GM18858 (cell line): Measurements from ENCODE around the gene SIPA1.

Experiments used
- ATAC-seq: cut with Tn5 transposase; IDR thresholded peaks from one replicate; pipeline ENCODE4 v1.9.1; 2021; ENCODE audit not compliant: unreplicated experiment

SIPA1 gene

GRCh38 chr11:65641297-65642013, 3.6 kb downstream of the SIPA1 start:
- no peak for ATAC-seq

GRCh38 chr11:65642014-65642671, 4.2 kb downstream of the SIPA1 start:
- ATAC-seq = no peak

GRCh38 chr11:65643971-65644370, 6.1 kb downstream of the SIPA1 start:
- no peak for ATAC-seq

DNA sequence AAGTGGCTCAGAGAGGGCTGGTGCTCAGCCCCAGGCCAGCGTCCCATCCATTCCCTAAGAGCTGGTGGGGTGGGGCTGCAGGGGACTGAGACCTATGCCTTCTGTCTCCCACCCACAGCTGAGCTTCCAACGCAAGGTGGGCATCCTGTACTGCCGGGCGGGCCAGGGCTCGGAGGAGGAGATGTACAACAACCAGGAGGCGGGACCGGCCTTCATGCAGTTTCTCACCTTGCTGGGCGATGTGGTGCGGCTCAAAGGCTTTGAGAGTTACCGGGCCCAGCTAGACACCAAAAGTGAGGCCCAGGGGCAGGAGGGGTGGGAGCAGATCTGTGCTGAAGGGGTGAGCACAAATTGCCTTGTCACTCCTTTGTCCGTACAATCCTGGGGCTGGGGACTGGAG, 6.9 kb downstream of the SIPA1 start:
- ATAC-seq = no peak

- ATAC-seq = no peak
These were observed 7.8 kb downstream of the SIPA1 start for GRCh38 chr11:65645710-65646109.

GRCh38 chr11:65646288-65646957, 8.5 kb downstream of the SIPA1 start:
- ATAC-seq = no peak

DNA sequence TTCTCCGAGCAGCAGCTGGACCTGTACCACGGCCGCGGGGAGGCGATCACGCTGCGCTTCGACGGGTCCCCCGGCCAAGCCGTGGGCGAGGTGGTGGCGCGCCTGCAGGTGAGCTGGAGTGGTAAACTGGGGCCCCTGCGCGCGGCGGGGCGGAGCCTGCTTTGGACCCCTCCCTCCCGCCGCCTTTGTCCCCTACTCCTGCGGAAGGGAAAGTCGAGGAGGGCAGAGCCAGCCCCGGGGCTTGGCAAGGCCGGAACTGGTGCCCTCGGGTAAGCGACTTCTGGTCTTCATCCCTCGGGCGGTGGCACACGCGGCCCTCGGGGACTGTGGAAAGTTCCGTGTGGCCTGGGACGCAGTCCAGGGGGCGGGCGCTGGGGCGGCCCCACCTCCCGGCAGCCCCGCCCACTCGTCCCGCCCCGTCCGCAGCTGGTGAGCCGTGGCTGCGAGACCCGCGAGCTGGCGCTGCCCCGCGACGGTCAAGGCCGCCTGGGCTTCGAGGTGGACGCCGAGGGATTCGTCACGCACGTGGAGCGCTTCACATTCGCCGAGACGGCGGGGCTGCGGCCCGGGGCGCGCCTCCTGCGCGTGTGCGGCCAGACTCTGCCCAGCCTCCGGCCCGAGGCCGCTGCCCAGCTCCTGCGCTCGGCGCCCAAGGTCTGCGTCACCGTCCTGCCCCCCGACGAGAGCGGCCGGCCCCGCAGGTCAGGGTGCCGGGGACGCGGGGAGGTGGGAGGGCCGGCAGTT, 9.2 kb downstream of the SIPA1 start:
- no peak for ATAC-seq

DNA sequence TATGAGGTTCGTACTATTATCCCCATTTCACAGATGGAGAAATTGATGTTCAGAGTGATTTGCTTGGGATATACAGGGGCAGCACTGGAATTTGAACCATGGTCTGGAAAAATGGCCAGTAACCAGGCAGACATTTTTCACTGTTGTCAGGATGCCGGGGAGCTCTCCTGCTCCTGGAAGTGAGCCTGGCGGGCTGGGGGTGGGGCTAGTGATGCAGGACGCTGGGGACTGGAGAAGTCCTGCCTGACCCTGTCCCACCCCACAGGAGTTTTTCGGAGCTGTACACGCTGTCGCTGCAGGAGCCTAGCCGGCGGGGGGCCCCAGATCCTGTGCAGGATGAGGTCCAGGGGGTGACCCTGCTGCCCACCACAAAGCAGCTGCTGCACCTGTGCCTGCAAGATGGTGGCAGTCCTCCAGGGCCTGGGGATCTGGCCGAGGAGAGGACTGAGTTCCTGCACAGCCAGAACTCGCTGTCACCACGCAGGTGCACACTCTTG, 11.1 kb downstream of the SIPA1 start:
- ATAC-seq = no peak

- ATAC-seq = no peak
These were observed 12.0 kb downstream of the SIPA1 start for GRCh38 chr11:65649656-65650546.

GRCh38 chr11:65650547-65651338, 12.8 kb downstream of the SIPA1 start:
- ATAC-seq = no peak

GRCh38 chr11:65651339-65651588, 13.4 kb downstream of the SIPA1 start:
- ATAC-seq = no peak

DNA sequence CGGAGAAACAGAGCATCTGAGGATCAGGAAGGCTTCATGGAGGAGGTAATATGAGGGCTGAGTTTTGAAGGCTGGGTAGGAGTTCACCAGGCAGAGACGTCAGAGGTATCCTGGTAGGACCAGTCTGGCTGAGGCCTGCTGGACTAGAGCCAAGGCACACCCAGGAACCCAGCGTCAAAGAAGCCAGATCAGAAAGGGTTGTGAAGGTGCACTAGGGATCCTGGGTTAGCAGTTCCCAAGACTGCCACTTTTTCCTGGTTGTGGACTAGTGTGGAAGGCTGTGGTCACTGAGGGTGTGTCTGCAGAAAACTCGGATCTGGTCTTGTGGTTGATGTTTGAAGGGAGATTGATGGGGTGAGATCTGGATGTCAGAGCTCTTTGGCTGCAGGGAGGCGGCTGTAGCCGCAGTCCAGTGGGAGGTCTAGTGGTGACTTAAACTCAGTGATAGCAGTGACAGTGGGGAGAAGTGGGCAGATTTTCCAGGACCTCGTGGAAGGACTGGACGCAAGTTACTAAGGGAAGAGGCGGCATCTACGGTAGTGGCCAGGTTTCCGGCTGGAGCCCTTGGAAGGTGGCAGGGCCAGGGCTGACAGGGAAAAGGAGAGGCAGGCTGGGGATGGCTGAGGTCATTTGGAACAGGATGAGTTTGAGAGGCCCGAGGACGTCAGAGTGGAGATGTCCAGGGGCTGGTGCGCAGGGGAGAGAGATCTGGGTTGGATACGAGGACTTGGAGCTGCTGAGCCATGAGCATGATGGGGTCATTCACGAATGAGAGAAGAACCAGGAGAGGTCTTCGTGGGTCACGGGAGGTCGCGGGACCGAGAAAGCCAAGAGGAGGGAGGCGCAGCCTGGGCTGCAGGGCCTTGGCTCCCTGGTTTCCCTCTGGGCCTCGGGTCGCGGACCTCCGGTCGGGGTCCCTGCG, 13.9 kb downstream of the SIPA1 start:
- ATAC-seq = no peak

GRCh38 chr11:65652511-65653228, 14.8 kb downstream of the SIPA1 start:
- peak; percentile 52 for ATAC-seq

DNA sequence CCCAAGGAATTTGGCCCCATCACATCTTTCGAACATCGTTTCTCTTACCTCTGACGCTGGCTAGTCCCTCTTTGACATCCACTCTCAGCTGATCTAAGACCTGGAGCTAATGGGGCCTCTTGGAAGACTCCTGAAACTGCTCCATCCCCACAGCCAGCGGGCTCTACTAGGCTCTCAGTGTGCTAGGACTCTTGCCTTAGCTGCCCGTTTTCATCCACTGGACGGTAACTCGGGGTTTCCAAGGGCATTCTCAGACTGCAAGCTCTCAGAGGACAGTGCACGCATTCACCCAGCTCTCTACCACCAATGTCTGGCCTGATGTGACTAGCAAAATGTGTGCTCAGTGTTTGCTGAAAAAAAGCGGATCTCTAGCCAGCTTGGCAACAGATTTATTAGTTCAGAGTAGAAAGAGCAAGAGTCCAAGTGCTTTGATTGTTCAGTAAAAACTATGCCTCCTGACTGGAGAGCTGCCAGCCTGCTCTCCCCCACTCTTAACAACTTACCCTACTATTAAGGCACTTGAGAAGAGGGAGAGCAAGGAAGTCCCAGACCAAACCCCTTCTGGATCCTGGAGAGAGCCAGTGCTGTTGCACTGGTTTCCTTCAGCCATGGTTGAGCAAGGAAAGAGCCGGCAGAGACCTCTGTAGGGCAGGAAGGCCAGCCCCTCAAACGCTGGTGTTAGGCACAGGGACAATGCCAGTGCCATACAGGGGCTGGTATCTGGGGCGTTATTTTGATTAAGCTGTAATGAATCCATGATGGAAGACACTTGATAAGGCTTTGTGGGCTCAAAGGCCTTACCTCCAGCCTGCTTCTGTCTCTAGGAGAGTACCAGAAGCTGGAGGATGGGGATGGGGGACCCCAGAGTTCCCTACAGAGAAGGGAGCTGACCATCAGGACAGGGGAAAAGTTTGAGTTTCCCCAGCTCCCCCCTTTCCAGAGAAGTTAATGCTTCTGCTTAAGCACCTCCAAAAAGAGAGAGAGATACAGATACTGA, 15.6 kb downstream of the SIPA1 start:
- no peak for ATAC-seq

GRCh38 chr11:65654375-65655349, 16.8 kb downstream of the SIPA1 start:
- ATAC-seq = no peak
